Left lung (tissue), 10 donors: ENCODE data around the gene COX6B1. TPM values are rescaled to one million over a fixed set of nuclear protein-coding genes. Genes with fewer than 3 reads are reported as not detected.
A peak's percentile ranks its signal among the peaks of the same experiment; 100 is the strongest.

Source experiments
- ATAC-seq: fragments of 200-7000 bp; cut with Tn5 transposase; one replicate; pipeline ENCODE4 v1.9.1; 2020; ENCODE audit warnings: moderate library complexity
- DNase-seq, 4 donors: peaks; one replicate each; pipeline ENCODE4 v3.0.0-alpha.2; 2013 to 2020
- H3K27ac ChIP-seq, 2 donors: fragments of 200-600 bp; sonication (generic) in 1 of 2; one replicate each; pipeline versions ENCODE4 v1.5.0 to v1.8.0; 2020 to 2021
- H3K27me3 ChIP-seq, 2 donors: fragments of 200-600 bp; sonication (generic) in 1 of 2; one replicate each; pipeline versions ENCODE4 v1.5.0 to v1.8.0; 2020 to 2021
- H3K36me3 ChIP-seq, 2 donors: fragments of 200-600 bp; sonication (generic) in 1 of 2; one replicate each; pipeline versions ENCODE4 v1.5.0 to v1.8.0; 2020 to 2021
- H3K4me1 ChIP-seq, 2 donors: fragments of 200-600 bp; one replicate each; pipeline ENCODE4 v1.8.0; 2021
- H3K4me3 ChIP-seq, 2 donors: fragments of 200-600 bp; sonication (generic) in 1 of 2; one replicate each; pipeline versions ENCODE4 v1.5.0 to v1.8.0; 2020 to 2021; ENCODE audit warnings: mild to moderate bottlenecking in 1 of 2
- H3K9me3 ChIP-seq, 2 donors: fragments of 200-600 bp; sonication (generic) in 1 of 2; one replicate each; pipeline versions ENCODE4 v1.5.0 to v1.8.0; 2020 to 2021
- CTCF ChIP-seq, 2 donors: fragments of 200-600 bp; sonication (generic) in 1 of 2; IDR thresholded peaks; one replicate each; pipeline versions ENCODE4 v1.5.0 to v1.8.0; 2021; ENCODE audit warnings: antibody characterized with exemption in 2 of 2
- intact Hi-C, 2 donors: fragments of 100-400 bp; cut with DNase I; formaldehyde crosslinking; loops; one replicate each; pipeline versions ENCODE4 v1.11.2 to v1.14.2; 2022
- polyA plus RNA-seq, 6 donors: library from polyadenylated mRNA; unstranded; fragments of 120-200 nt; gene quantifications; one replicate each; pipeline ENCODE4 v1.2.1, GENCODE V29; 2013; ENCODE audit not compliant: insufficient read length in 6 of 6
- total RNA-seq, 2 donors: library from RNA; stranded (reverse); fragmentation: NEBNext Ultra II Directional; extraction: Animal tissue kit (Norgen Biotek cat#: 25700); gene quantifications; one replicate each; pipeline ENCODE4 v1.2.1, GENCODE V29; 2021
- donor health status: DM: no; HTN: yes; CAD: no.
- donor health status: DM: no; HTN: no; CAD: no.

COX6B1 gene
- total and polyA plus RNA-seq, 8 donors = 199 to 295 (median 235) TPM

GRCh38 chr19:35665157-35665556 lies 17.0 kb downstream of the COX6B1 start:
- no peak for ATAC-seq
- DNase-seq = peak in 1 of 4 donors; percentile 61
- Histone ChIP-seq H3K4me3 (no peak overlapping the region), H3K27ac (no peak overlapping the region), H3K9me3 (no peaks in the 10 kb centered on the region), H3K36me3 (peaks cover 0 to 46% of the 10 kb centered on the region in 2 donors), H3K4me1 (no peaks in the 10 kb centered on the region), H3K27me3 (peaks cover 0 to 5% of the 10 kb centered on the region in 2 donors)
- TF ChIP-seq CTCF (IDR thresholded peaks at IDR 0.05) = no peak
- intact Hi-C loops = no loop called here

- DNase-seq = peak in 1 of 4 donors; percentile 51
- H3K4me1 ChIP-seq = no peaks in the 10 kb centered on the region
These were observed 17.5 kb downstream of the COX6B1 start for GRCh38 chr19:35665604-35666003.

GRCh38 chr19:35666251-35666913 lies 18.3 kb downstream of the COX6B1 start, which contains the start of gene UPK1A:
Gene UPK1A, plus strand, starts transcription at chr19:35666517. Its CDS starts 296 bp downstream, at chr19:35666813.
- Histone ChIP-seq H3K9me3 (no peaks in the 10 kb centered on the region), H3K36me3 (peaks cover 0 to 33% of the 10 kb centered on the region in 2 donors), H3K27ac (no peak within 1 kb of the TSS), H3K27me3 (peaks cover 0 to 5% of the 10 kb centered on the region in 2 donors), H3K4me1 (no peaks in the 10 kb centered on the region), H3K4me3 (no peak within 1 kb of the TSS)
- DNase-seq (peak in 1 of 4 donors; percentile 56), ATAC-seq (no peak)
- no peak for TF ChIP-seq CTCF (IDR thresholded peaks at IDR 0.05)
- intact Hi-C loops = no loop called here

More at GRCh38 chr19:35665604-35666003, 17.5 kb downstream of the COX6B1 start:
- no peak overlapping the region for H3K4me3 ChIP-seq
- ATAC-seq = no peak
- no peak for TF ChIP-seq CTCF (IDR thresholded peaks at IDR 0.05)
- H3K27ac ChIP-seq = no peak overlapping the region
- peaks cover 0 to 41% of the 10 kb centered on the region in 2 donors for H3K36me3 ChIP-seq
- peaks cover 0 to 5% of the 10 kb centered on the region in 2 donors for H3K27me3 ChIP-seq
- no peaks in the 10 kb centered on the region for H3K9me3 ChIP-seq
- intact Hi-C loops = no loop called here

- no peak for TF ChIP-seq CTCF (IDR thresholded peaks at IDR 0.05)
- Histone ChIP-seq H3K27me3 (peaks cover 9 to 37% of the 10 kb centered on the region in 2 donors), H3K27ac (no peak overlapping the region), H3K4me1 (peaks cover 0 to 9% of the 10 kb centered on the region in 2 donors), H3K36me3 (peaks cover 0 to 2% of the 10 kb centered on the region in 2 donors), H3K9me3 (no peaks in the 10 kb centered on the region), H3K4me3 (no peak overlapping the region)
- no peak for ATAC-seq
- no peak for DNase-seq
- intact Hi-C loops = no loop called here
These were observed 21.4 kb downstream of the COX6B1 start for GRCh38 chr19:35669566-35669965.

GRCh38 chr19:35669974-35670373 lies 21.9 kb downstream of the COX6B1 start:
- intact Hi-C loops = no loop called here
- no peak for ATAC-seq
- no peaks in the 10 kb centered on the region for H3K9me3 ChIP-seq
- H3K4me1 ChIP-seq = peaks cover 0 to 9% of the 10 kb centered on the region in 2 donors
- peaks cover 9 to 41% of the 10 kb centered on the region in 2 donors for H3K27me3 ChIP-seq
- H3K36me3 ChIP-seq = no peaks in the 10 kb centered on the region
- H3K27ac ChIP-seq = no peak overlapping the region
- DNase-seq = peak in 1 of 4 donors; percentile 53
- no peak overlapping the region for H3K4me3 ChIP-seq
- no peak for TF ChIP-seq CTCF (IDR thresholded peaks at IDR 0.05)
